Activated T-cell treated with anti-CD3 and anti-CD28 coated beads for 24 hours (primary cell): ENCODE data around the gene MYO9A.
"Not testable (repeated sequence)": the region's sequence is repeated elsewhere in the genome, so short reads cannot be mapped to it uniquely, and the experiment has no call there.

Source experiments
- DNase-seq: peaks from one replicate; pipeline ENCODE4 v3.0.0-alpha.2; 2020; ENCODE audit warnings: low read depth

MYO9A gene

DNA sequence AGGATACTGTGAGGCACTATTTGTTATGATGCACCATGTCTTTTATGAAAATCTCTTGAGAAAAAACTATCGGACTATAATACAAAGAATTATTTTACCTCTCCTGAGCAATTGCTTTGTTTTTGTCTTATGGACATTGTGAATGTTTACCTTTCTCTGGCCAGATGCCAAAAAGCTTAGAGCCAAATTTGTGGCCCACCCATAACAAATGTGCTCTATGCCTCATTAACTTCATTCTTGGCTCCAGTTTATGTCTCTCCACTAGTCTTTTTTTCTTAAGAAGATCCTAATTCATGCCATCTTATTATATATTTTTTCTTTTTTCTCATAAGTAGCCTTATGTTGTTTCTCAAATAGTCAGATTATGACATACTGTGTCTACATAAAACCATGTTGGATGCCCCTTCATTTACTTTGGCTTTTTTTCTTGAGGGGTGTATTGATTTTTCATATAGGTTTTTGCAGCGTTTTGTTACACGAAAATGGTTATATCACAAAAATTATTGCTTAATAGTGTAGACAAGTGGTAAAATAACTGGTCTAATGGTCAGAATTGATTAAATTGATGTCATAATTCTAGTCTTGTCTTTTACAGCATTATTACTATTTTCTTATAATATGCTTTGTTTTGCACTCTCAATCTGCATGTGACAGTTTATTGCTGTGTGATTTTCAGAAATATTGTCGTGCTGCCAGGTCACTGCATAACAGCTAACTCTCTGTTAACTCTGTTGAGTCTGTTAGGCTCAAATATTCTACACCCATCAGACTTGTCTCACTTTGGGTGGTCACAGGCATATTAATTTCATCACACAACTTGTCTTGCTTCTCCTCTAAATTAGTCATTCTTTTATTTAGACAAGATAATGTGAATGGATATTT is 18.5 kb upstream of the MYO9A start:
- DNase-seq, result no peak

- DNase-seq, result no peak
These were observed 17.8 kb upstream of the MYO9A start for GRCh38 chr15:72135719-72136118.

DNA sequence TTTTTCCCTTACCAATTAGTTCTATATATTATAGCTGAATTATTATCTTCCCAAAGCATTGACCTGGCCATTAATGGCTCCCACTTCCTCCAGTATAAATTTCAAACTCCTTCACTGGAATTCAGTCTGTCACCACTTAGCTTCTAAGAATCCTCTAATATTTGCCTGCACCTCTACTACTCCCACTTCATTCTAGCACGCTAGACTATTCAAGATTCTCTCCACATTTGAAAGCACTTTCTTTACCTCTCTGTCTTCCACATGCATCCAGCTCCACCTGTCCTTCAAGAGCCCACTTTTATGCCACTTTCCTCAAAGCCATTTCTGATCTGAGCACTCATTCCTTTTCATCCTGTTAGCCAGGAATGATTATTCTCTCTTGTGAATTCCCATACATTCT is 15.3 kb upstream of the MYO9A start:
- DNase-seq, result no peak

- DNase-seq, result no peak
These were observed 14.0 kb upstream of the MYO9A start for GRCh38 chr15:72131922-72132321.

DNA sequence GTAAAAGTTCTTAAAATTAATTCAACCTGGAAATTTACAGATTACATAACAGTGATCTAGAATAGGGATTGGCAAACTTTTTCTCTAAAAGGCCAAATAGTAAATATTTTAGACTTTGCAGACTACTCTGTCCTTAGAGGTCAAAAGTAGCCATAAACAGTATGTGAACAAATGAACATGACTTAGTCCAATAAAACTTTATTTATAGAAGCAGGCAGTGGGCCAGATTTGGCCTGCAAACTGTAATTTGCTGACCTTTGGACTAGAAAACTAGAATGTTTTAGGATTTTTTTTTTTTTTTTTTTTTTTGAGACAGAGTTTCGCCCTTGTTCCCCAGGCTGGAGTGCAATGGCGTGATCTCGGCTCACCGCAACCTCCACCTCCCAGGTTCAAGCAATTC is 12.3 kb upstream of the MYO9A start:
- no peak for DNase-seq

GRCh38 chr15:72128359-72128758 is 10.4 kb upstream of the MYO9A start:
- no peak for DNase-seq

- DNase-seq, result no peak
These were observed 9.9 kb upstream of the MYO9A start for GRCh38 chr15:72127724-72128322.

GRCh38 chr15:72124218-72124617 is 6.3 kb upstream of the MYO9A start:
- no peak for DNase-seq

- DNase-seq, result peak; percentile 59
These were observed 399 bp downstream of the MYO9A start for GRCh38 chr15:72117486-72118016.

DNA sequence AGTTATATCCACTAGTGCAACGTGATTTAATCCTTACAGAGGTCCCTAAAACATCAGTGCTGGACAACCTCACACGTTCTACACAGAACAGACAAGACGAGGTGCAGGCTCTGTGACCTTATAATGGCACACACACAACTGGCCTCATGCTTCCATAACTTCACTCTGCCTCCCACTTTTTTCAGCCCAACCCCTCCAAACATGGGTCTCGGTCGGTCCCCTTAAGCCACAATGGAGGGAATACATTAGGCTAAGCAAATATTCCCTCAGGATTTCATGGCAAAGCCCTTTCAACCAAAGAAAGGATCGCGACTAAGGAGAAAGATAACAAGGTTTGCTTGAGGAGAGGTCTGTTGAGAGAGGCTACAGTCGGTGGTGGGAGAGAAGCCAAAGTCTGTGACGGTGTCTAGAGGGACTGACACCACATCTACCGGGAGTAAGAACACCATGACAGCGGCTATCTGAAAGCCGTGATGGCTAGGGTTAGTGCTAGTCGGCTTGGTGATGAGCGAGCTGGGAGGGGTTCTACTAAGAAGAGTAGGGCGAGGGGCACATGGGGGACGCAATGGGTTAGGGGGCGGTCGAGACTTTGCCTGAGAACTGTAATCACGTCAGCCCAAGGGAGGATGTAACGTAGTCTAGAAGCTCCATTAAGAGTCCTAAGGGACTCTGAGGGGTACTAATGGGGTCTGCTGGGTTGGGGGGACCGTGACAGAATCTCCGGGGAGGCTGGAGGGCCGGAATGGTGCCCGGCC is 1.0 kb downstream of the MYO9A start:
- DNase-seq, result peak; percentile 11

DNA sequence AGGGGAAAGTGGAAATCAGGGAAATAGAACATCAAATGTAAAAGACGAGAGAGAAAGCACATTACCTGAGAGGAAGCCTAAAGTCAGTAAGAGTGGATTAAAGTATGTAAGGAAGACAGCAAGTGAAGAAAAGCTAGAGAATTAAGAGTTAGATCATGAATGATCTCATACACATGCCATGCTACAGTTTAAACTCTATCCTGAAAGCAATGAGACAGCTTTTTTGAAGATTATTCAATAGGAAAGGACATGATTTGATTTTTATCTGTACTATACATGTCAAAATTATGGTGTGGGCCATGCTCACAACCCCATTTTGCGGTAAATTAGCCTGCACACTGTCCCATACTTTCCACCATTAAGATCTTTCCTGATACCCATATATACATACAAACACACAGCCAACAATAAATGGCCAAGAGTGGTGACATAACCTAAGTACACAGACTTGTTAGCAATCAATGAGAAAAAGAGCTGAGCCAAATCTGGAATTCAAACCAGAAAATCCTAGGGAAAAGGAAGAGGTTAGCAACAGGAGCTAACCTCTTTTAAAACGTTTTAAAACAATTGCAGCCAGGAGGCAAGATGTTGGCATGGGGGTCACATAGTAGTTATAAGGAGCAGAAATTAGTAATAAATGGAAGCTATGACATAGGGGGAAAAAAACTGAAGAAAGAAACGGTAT is 4.5 kb downstream of the MYO9A start:
- DNase-seq, result no peak

DNA sequence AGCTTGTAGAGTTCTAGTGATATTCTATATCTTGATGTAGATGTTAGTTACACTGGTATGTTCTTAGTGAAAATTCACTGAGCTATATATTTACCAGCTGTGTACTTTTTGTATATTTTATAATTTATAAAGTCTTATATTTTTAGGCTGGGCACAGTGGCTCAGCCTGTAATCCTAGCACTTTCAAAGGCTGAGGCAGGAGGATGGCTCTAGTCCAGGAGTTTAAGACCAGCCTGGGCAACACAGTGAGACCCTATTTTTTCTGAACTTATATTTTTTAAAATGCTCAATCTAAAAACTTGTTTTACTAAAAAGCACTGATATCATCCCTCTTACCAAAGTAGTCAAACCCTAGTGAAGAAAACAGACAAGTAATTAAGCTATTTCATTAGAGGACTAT is 5.1 kb downstream of the MYO9A start:
- no peak for DNase-seq

DNA sequence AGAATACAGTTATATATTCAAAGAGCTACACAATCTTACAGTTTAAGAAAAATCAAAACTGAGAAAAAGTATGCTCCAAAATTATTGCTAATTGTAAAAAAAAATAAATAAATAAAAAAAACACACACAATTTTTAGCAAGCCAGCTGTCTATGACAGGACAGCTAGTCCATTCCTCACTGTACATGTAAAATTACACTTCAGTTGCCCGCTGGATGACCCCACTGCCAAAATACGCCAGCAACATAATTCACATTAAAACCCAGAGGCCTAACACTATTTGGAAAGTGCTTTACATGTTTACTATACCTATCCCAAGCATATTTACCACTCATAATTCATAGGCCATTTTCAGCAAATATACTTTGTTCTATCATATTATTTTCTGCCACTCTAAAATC is 5.8 kb downstream of the MYO9A start:
- no peak for DNase-seq

DNA sequence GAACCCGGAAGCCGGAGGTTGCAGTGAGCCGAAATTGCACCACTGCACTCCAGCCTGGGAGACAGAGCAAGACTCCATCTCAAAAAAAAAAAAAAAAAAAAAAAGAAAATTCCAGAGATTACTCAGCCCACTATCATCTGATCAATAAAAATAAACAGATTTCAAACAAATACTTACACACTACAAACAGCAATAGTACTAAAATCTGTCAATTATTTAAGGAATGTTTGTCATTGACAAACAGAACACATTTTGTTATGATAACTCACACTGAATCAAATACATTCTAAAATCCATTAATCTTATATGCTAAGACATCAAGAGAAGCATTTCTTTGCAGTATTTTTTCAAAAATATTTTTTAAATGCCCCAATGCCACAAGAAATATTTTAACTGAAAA is 7.6 kb downstream of the MYO9A start:
- no peak for DNase-seq

DNA sequence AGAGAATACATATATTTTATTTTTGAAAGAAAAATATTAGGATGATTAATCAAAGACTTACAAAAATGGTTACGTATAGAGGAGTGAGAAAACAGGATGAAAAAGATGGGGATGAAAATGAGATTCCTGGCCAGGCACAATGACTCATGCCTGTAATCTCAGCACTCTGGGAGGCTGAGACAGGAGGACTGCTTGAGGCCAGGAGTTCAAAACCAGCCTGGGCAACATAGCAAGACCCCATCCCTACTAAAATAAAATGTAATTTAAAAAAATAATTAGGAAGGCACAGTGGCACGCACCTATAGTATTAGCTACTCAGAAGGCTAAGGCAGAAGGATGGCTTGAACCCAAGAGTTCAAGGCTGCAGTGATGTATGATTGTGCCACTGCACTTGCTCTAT is 11.9 kb downstream of the MYO9A start:
- DNase-seq, result no peak

GRCh38 chr15:72105111-72105510 is 12.8 kb downstream of the MYO9A start:
- no peak for DNase-seq

GRCh38 chr15:72100551-72100950 is 17.4 kb downstream of the MYO9A start:
- not testable (repeated sequence) for DNase-seq

DNA sequence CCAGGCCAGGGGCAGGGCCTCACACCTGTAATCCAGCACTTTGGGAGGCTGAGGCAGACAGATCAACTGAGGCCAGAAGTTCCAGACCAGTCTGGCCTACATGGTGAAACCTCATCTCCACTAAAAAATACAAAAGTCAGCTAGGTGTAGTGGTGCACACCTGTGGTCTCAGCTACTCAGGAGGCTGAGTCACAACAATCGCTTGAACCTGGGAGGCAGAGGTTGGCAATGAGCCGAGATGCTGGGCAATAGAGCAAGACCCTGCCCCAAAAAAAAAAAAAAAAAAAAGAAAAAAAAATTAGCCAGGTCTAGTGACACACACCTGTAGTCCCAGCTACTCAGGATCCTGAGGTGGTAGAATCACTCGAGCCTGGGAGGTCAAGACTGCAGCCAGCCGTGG is 18.8 kb downstream of the MYO9A start:
- DNase-seq, result no peak

- no peak for DNase-seq
These were observed 19.9 kb downstream of the MYO9A start for GRCh38 chr15:72098040-72098439.

- DNase-seq, result no peak
These were observed 21.2 kb downstream of the MYO9A start for GRCh38 chr15:72096796-72097195.

DNA sequence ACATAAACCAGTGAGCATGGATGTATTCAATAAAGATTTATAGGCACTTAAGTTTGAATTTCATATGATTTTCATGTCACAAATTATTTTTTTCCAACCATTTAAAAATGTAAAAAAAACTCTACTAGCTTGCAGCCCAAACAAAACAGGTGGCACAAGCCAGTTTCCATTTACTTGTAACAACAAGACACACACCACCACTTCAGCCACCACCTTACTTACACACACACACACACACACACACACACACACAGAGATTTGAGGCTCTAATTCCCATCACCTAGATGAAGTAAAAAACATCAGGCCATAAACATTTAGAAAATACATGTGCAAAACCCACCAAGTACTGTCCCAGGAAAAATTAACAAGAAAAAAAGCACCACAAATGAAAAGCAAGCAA is 25.3 kb downstream of the MYO9A start:
- no peak for DNase-seq

DNA sequence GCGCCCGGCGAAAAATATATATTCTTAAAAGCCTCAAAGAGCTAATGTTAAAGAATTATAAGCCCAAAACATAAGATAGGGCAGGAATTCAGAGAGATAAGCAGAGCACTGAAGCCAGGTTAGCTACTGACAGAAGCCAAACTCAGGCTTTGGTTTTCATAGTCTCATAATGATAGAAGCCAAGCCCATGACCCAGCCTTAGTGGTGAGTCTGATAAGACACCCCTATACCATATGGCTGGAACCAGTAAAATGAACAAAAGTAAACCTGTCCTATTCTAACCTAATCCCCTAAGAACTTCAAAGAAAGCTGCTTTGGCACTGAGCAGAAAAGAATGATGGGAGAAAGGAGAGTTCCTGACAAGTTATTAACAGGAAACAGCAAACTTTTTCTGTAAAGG is 25.9 kb downstream of the MYO9A start:
- DNase-seq, result no peak
